GM10248 (cell line): ENCODE results near the gene OXCT1.
A peak's percentile ranks its signal among the peaks of the same experiment; 100 is the strongest.
"Not testable (repeated sequence)": the region's sequence is repeated elsewhere in the genome, so short reads cannot be mapped to it uniquely, and the experiment has no call there.

Experiments
- CTCF ChIA-PET: fragments of 300-600 bp; sonication (Branson Sonifier 250); formaldehyde crosslinking; extraction: SDS; loops from one replicate; lab custom pipeline; 2021; ENCODE audit warnings: antibody characterized with exemption; lab: Yijun Ruan, JAX
- POLR2A ChIA-PET: fragments of 350-650 bp; sonication (Branson Sonifier 250); formaldehyde crosslinking; extraction: SDS; loops from one replicate; lab custom pipeline; 2020; ENCODE audit warnings: antibody characterized with exemption; lab: Yijun Ruan, JAX
- DNase-seq: peaks from one replicate; pipeline ENCODE4 v3.0.0; 2012; ENCODE audit errors: extremely low spot score
- TF ChIP-seq, protein P1 (sequence below): IDR thresholded peaks from 2 replicates; pipeline ENCODE4 v1.5.1; 2012; ENCODE audit warnings: mild to moderate bottlenecking, low read depth; ENCODE audit errors: extremely low read depth, missing control alignments, control extremely low read depth

Gene OXCT1

DNA sequence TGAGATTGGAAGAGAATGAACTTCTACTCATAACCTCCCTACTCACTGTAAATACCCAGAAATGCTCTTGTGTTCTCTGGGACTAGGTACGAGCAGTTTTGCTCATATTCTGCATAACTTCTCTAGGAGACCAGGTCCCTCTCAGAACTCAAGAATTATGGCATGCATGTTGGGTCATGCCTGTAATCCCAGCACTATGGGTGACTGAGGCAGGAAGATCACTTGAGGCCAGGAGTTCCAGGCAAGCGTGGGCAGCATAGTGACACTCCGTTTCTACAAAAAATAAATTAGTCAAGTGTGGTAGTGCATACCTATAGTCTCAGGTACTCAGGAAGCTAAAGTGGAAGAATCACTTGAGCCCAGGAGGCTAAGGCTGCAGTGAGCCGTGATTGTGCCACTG is 141.9 kb downstream of the OXCT1 start:
- TF ChIP-seq, protein P1, sequence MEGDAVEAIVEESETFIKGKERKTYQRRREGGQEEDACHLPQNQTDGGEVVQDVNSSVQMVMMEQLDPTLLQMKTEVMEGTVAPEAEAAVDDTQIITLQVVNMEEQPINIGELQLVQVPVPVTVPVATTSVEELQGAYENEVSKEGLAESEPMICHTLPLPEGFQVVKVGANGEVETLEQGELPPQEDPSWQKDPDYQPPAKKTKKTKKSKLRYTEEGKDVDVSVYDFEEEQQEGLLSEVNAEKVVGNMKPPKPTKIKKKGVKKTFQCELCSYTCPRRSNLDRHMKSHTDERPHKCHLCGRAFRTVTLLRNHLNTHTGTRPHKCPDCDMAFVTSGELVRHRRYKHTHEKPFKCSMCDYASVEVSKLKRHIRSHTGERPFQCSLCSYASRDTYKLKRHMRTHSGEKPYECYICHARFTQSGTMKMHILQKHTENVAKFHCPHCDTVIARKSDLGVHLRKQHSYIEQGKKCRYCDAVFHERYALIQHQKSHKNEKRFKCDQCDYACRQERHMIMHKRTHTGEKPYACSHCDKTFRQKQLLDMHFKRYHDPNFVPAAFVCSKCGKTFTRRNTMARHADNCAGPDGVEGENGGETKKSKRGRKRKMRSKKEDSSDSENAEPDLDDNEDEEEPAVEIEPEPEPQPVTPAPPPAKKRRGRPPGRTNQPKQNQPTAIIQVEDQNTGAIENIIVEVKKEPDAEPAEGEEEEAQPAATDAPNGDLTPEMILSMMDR: no peak
- POLR2A ChIA-PET: no interaction called here
- CTCF ChIA-PET: interaction anchor here (1.0 to 2.1 kb wide), 2 partner anchors 10 to 33 kb away, joined by 4 to 5 read pairs; no protein-coding TSS in a partner anchor
- DNase-seq: no peak

DNA sequence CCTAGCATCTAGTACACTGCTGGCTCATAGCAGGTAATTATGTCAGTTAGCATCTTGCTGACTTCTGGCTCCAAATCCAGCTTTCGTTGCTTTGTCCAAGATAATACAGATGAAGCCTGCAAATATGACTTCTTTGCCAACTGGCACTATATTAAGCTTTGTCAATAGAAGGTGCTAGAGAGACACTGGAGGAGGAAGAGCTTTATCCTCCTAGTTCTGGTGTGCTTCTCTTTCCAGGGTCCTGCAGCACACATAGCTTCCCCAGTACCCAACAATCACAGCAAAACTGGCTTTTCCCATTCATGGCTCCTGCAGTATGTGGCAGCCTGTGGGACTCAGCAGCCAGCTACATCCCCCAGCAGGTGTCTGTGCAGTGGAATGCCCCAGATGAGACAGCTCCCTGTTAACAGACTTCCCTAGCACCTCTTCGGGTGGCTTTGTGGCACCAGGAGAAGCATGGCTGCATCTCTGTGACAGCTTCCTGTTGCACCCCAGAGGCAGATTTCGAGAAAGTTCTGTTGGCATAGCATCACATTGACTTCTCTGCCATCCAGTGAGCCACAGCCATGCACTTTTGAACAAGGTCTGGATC is 147.8 kb downstream of the OXCT1 start:
- TF ChIP-seq, protein P1: peak; percentile 43
- CTCF ChIA-PET: interaction anchor here (0.7 to 2.4 kb wide), 14 partner anchors 9 to 134 kb away, joined by 3 to 13 read pairs (median 4); no protein-coding TSS in a partner anchor
- POLR2A ChIA-PET: no interaction called here
- no peak for DNase-seq

DNA sequence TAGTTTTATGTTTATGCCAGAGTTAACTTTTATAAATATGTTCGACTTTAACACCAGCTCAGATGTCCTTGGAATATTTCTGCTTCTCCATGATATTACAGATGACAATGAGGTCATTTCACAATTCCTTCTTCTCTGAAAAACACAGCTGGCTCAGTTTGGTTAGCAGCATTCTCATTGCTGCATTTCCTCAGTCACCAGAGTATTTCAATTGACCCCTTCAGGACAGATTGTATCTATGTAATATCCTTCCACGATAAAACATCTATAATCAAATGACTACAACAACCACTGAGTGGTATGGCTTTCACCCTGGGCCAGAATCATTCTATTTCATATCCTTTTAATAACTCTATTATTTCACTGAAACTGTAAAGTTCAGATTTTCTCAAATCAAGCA is 148.7 kb downstream of the OXCT1 start:
- ChIA-PET POLR2A (no interaction called here), CTCF (interaction anchor here (0.8 to 2.4 kb wide), 5 partner anchors 12 to 135 kb away, joined by 3 to 13 read pairs (median 3); no protein-coding TSS in a partner anchor)
- no peak for DNase-seq
- TF ChIP-seq, protein P1: no peak

DNA sequence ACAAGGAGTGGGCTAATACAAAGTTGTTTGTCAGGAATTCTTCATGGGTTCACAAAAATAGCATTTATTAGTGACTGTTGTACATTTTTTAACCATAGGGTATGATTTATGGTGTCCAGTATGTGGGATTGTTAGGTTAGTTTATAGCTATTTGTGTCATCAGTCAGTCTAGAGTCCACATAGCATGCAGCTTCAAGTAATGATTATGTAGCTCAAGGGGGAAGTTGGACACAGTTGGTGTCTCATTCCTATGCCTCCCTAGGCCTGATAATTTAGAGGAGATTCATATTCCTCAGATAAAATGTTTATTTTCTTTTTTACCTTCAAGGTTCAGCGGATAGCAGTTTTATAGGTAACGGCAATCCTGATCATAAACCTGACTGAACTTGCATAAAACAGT is 153.8 kb downstream of the OXCT1 start:
- CTCF ChIA-PET: interaction anchor here (0.9 to 1.5 kb wide), 5 partner anchors 9 to 341 kb away, joined by 3 to 5 read pairs (median 4); no protein-coding TSS in a partner anchor
- no peak for DNase-seq
- POLR2A ChIA-PET: no interaction called here
- TF ChIP-seq, protein P1: no peak

DNA sequence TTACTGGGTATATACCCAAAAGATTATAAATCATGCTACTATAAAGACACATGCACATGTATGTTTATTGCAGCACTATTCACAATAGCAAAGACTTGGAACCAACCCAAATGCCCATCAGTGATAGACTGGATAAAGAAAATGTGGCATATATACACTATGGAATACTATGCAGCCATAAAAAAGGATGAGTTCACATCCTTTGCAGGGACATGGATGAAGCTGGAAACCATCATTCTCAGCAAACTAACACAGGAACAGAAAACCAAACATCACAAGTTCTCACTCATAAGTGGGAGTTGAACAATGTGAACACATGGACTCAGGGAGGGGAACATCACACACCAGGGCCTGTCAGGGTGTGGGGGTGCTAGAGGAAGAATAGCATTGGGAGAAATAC is 155.8 kb downstream of the OXCT1 start:
- POLR2A ChIA-PET, DNase-seq: not testable (repeated sequence)
- CTCF ChIA-PET: interaction anchor here (1.3 to 1.4 kb wide), 2 partner anchors 130 to 142 kb away, joined by 3 to 6 read pairs; no protein-coding TSS in a partner anchor

DNA sequence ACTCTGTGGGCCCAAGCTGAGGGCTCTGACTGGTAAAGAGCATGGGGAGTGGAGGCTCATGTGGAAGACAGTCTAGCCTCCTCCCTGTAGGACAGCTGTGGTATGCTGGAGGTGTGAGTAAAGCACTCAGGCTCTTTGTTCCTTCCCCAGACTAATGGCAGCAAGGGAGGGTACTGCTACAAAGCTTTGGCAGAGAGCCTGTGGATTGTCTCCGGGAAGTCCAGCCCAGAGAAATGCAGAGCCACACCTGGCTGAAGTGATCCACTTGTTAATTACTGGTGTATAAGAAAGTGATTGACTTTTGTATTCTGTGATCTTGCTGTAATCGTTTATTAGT is 161.7 kb downstream of the OXCT1 start:
- TF ChIP-seq, protein P1: no peak
- CTCF ChIA-PET: interaction anchor here (0.7 to 3.1 kb wide), 9 partner anchors 9 to 147 kb away, joined by 3 to 34 read pairs (median 5); no protein-coding TSS in a partner anchor
- no peak for DNase-seq
- POLR2A ChIA-PET: no interaction called here
